Parathyroid adenoma (tissue), 2 donors: ENCODE data around the gene IRF6.
A peak's percentile ranks its signal among the peaks of the same experiment; 100 is the strongest.
"Not testable (repeated sequence)": the region's sequence is repeated elsewhere in the genome, so short reads cannot be mapped to it uniquely, and the experiment has no call there.

Source experiments
- H2AFZ ChIP-seq: fragments of 300-600 bp; sonication (generic); one replicate; pipeline ENCODE4 v1.7.0; 2017; ENCODE audit warnings: antibody characterized with exemption, mild to moderate bottlenecking
- H3K27ac ChIP-seq: fragments of 300-600 bp; sonication (generic); one replicate; pipeline ENCODE4 v1.7.0; 2017
- H3K27me3 ChIP-seq: fragments of 300-600 bp; sonication (generic); one replicate; pipeline ENCODE4 v1.7.0; 2017; ENCODE audit warnings: low read length; ENCODE audit not compliant: control insufficient read depth, insufficient read depth
- H3K36me3 ChIP-seq: fragments of 300-600 bp; sonication (generic); one replicate; pipeline ENCODE4 v1.7.0; 2017; ENCODE audit warnings: low read length; ENCODE audit not compliant: control insufficient read depth, insufficient read depth
- H3K4me1 ChIP-seq: fragments of 300-600 bp; sonication (generic); one replicate; pipeline ENCODE4 v1.7.0; 2017; ENCODE audit warnings: control low read depth
- H3K4me2 ChIP-seq: fragments of 300-600 bp; sonication (generic); one replicate; pipeline ENCODE4 v1.7.0; 2017; ENCODE audit warnings: low read length
- H3K4me3 ChIP-seq: fragments of 300-600 bp; sonication (generic); one replicate; pipeline ENCODE4 v1.7.0; 2017; ENCODE audit warnings: low read depth, low read length
- H3K79me2 ChIP-seq: fragments of 300-600 bp; sonication (generic); one replicate; pipeline ENCODE4 v1.7.0; 2017; ENCODE audit warnings: control low read depth
- H3K9ac ChIP-seq: fragments of 300-600 bp; sonication (generic); one replicate; pipeline ENCODE4 v1.7.0; 2017; ENCODE audit warnings: mild to moderate bottlenecking
- H3K9me3 ChIP-seq: fragments of 300-600 bp; sonication (generic); one replicate; pipeline ENCODE4 v1.7.0; 2017; ENCODE audit warnings: low read length; ENCODE audit not compliant: control insufficient read depth
- TF ChIP-seq, protein P1 (sequence below): fragments of 300-600 bp; sonication (generic); IDR thresholded peaks from one replicate; pipeline ENCODE4 v1.7.0; 2017; ENCODE audit warnings: antibody characterized with exemption, mild to moderate bottlenecking
- donor health status: primary hyperparathyroidism.

Gene IRF6

DNA sequence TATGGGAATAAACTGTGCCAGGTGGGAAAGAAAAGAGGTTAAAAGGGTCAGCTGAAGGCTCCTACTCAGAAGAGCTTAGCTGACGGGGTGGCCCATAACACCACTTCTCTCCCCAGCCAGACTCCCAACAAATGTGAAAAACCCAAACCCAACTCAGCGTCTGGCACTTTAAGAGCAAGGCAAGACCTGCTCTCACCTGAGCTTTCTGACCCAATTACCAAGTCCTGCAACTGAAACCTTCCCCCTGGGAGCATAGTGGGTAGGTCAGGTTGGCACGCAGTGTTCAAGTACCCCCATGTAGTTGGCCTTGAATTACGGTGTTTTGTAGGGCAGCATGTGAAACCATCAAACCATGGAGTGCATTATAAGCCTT lies 3.2 kb downstream of the IRF6 start:
- H2AFZ ChIP-seq: no peak overlapping the region
- no peak overlapping the region for H3K4me3 ChIP-seq
- H3K27ac ChIP-seq: no peak overlapping the region
- no peaks in the 10 kb centered on the region for H3K27me3 ChIP-seq
- H3K9me3 ChIP-seq: no peaks in the 10 kb centered on the region
- peaks cover 10% of the 10 kb centered on the region for H3K4me1 ChIP-seq
- peaks cover 4% of the 10 kb centered on the region for H3K79me2 ChIP-seq
- TF ChIP-seq, protein P1, sequence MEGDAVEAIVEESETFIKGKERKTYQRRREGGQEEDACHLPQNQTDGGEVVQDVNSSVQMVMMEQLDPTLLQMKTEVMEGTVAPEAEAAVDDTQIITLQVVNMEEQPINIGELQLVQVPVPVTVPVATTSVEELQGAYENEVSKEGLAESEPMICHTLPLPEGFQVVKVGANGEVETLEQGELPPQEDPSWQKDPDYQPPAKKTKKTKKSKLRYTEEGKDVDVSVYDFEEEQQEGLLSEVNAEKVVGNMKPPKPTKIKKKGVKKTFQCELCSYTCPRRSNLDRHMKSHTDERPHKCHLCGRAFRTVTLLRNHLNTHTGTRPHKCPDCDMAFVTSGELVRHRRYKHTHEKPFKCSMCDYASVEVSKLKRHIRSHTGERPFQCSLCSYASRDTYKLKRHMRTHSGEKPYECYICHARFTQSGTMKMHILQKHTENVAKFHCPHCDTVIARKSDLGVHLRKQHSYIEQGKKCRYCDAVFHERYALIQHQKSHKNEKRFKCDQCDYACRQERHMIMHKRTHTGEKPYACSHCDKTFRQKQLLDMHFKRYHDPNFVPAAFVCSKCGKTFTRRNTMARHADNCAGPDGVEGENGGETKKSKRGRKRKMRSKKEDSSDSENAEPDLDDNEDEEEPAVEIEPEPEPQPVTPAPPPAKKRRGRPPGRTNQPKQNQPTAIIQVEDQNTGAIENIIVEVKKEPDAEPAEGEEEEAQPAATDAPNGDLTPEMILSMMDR: no peak
- H3K9ac ChIP-seq: no peak overlapping the region
- H3K36me3 ChIP-seq: no peaks in the 10 kb centered on the region
- H3K4me2 ChIP-seq: no peak overlapping the region

DNA sequence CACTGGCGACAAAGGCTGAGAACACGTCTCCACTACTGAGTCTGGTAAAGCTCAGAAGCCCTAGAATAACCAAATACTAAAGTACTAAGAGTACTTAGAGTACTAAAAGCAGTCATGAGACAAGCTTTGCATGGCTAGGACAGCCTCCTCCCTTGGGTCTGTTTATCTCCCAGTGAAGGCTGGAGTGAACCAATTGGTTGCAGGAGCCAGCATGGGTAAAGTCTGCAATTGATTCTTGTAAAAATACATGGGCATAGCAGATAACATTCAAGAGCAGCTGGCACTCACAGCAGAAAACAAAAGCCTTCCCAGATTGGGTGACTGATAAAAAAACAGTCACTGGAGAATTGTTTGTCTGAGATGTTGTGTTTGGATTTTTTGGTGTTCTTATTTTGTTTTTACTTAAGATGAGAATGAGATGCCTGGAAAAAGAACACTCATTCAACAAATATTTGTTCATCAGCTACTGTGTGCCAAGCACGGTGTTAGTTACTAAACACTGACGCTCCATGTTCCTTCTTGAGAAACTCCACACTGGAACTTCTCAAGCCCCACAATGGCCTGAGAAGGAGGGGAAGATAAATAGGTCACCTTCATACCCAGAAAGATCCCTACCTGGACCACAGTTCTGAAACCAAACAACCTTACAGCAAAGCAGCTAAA lies 3.7 kb downstream of the IRF6 start:
- Histone ChIP-seq H3K4me1 (peaks cover 10% of the 10 kb centered on the region), H3K27ac (peak overlapping the region; percentile 47), H2AFZ (no peak overlapping the region), H3K9ac (no peak overlapping the region), H3K79me2 (peaks cover 4% of the 10 kb centered on the region), H3K4me3 (peak overlapping the region; percentile 23), H3K9me3 (no peaks in the 10 kb centered on the region), H3K4me2 (peak overlapping the region; percentile 59), H3K36me3 (no peaks in the 10 kb centered on the region), H3K27me3 (no peaks in the 10 kb centered on the region)
- TF ChIP-seq, protein P1: no peak

DNA sequence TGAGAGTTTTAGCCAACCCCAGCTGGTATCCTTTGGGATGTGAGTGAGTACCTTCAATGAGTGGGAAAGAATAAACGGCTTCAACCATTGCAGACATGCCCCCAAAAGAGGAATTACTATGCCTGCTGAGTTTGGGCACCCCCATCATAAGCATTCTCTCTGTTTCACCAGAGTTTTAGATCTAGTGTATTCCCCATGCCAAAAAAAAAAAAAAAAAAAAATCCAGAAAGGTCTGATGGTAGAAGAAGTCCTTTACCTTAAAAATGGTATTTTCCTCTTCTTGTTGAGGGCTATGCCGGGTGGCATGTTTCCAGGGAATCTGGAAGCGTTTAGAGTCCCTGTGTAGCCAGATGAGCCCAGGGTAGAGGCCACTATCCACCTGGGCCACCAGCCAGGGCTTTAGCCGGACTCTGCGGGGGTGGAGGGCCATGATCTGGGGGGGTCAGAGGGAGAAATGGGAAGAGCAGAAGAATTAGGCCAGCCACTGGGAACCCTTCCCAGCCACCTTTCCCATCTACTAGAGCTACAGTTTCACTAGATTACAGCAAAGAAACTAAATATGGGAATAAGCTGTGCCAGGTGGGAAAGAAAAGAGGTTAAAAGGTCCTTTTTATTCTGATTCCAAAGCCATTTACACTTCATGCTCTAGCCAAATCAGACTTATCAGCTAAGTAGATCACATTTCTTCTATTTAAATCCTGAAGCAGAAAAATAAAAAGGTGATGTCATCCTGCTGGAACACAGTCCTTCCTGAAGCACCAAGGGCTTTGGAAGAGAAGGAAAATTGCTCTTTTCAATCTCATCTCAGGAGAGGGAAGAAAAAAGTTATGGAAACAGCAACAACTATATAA lies 4.7 kb downstream of the IRF6 start:
- Histone ChIP-seq H3K27ac (peak overlapping the region; percentile 47), H2AFZ (no peak overlapping the region), H3K4me1 (peaks cover 10% of the 10 kb centered on the region), H3K79me2 (peaks cover 4% of the 10 kb centered on the region), H3K4me3 (peak overlapping the region; percentile 23), H3K9ac (no peak overlapping the region), H3K9me3 (no peaks in the 10 kb centered on the region), H3K36me3 (no peaks in the 10 kb centered on the region), H3K4me2 (peak overlapping the region; percentile 59), H3K27me3 (no peaks in the 10 kb centered on the region)
- TF ChIP-seq, protein P1: no peak

DNA sequence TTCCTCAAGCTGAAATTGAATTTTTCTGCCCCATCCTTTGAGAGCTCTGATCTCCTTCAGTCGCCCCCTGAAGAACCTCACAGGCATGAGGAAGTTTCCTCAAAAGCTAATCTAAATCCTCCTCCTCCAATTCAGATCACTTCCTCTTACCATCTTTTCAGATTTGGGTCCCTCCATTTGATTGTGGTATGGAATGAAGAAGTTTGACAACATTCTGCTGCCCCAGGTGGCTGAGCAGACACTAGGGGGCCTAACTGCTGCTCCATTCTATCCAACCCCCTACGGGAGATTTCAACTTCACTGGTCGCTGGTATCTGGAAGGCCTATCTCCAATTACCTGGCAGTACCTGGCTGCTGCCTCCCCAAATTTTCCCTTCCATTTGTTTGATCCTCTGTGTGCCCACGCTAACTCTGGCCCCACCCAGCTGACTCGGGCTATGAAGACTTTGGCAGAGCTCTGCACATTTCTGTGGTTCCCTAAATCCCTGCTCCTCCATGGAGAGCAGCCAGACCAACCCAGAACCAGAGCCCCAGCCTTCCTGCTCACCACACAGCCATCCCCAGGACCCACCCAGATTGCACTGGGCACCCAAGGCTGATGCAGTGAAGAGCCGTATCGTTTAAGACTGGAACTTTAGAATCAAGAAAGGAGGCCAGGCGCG lies 7.8 kb downstream of the IRF6 start:
- Histone ChIP-seq H2AFZ (no peak overlapping the region), H3K4me3 (no peak overlapping the region), H3K27me3 (no peaks in the 10 kb centered on the region), H3K79me2 (no peaks in the 10 kb centered on the region), H3K36me3 (no peaks in the 10 kb centered on the region), H3K9me3 (no peaks in the 10 kb centered on the region), H3K9ac (no peak overlapping the region), H3K4me1 (peaks cover 5% of the 10 kb centered on the region), H3K27ac (no peak overlapping the region), H3K4me2 (no peak overlapping the region)
- TF ChIP-seq, protein P1: no peak

DNA sequence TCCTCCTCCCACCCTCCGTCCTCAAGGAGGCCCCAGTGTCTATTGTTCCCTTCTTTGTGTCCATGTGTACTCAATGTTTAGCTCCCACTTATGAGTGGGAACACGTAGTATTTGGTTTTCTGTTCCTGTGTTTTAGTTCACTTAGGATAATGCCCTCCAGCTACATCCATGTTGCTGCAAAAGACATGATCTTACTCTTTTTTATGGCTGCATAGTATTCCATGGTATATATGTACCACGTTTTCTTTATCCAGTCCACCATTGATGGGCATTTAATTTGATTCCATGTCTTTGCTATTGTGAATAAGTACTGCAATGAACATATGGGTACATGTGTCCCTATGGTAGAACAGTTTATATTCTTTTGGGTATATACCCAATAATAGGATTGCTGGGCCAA lies 12.2 kb downstream of the IRF6 start:
- not testable (repeated sequence) for H3K4me2 ChIP-seq, H3K27ac ChIP-seq, H3K36me3 ChIP-seq, H3K9ac ChIP-seq, H2AFZ ChIP-seq, H3K9me3 ChIP-seq, H3K4me1 ChIP-seq, H3K27me3 ChIP-seq, H3K4me3 ChIP-seq, H3K79me2 ChIP-seq
